ENCODE measurements around the gene SMARCA4. TPM values are rescaled to one million over a fixed set of nuclear protein-coding genes. Genes with fewer than 3 reads are reported as not detected.

The SMARCA4 gene
- total and polyA plus RNA-seq, 4 donors = 15.9 to 35.4 (median 22.5) TPM

GRCh38 chr19:10945264-10945663 lies 15.6 kb upstream of the SMARCA4 start:
- DNase-seq (ENCODE audit: low spot score) = no peak
- Histone ChIP-seq H3K4me3 (ENCODE audit: low read depth in 1 of 3, low read length in 3 of 3) (no peak overlapping the region), H3K9ac (ENCODE audit: low read depth in 1 of 2, low read length in 2 of 2) (no peak overlapping the region), H3K27ac (ENCODE audit: low read depth in 1 of 2, low read length in 2 of 2) (no peak overlapping the region), H3K4me1 (ENCODE audit: control insufficient read depth in 4 of 4, insufficient read depth in 4 of 4, low read length in 3 of 4) (peaks cover 0 to 12% (median 8%) of the 10 kb centered on the region in 4 donors), H3K9me3 (ENCODE audit: control insufficient read depth in 4 of 4, low read length in 3 of 4) (no peaks in the 10 kb centered on the region), H3K27me3 (ENCODE audit: control insufficient read depth in 4 of 4, insufficient read depth in 4 of 4, low read length in 3 of 4) (no peaks in the 10 kb centered on the region), H3K36me3 (ENCODE audit: control insufficient read depth in 4 of 4, insufficient read depth in 3 of 4, low read depth in 1 of 4, low read length in 3 of 4) (no peaks in the 10 kb centered on the region)
- TF ChIP-seq REST (IDR thresholded peaks at IDR 0.05) (no peak), HNF4A (conservative IDR thresholded peaks at IDR 0.05) (no peak), GABPA (IDR thresholded peaks at IDR 0.05 in 1 of 2, conservative IDR thresholded peaks at IDR 0.05 in 1 of 2) (no peak)
- TF ChIP-seq, protein P1, sequence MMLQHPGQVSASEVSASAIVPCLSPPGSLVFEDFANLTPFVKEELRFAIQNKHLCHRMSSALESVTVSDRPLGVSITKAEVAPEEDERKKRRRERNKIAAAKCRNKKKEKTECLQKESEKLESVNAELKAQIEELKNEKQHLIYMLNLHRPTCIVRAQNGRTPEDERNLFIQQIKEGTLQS (IDR thresholded peaks at IDR 0.05) = no peak
- WGBS = 97% methylated on average over 4 of the region's 4 CpGs

GRCh38 chr19:10946958-10947657 lies 13.7 kb upstream of the SMARCA4 start:
- TF ChIP-seq TAF1 (conservative IDR thresholded peaks at IDR 0.05) = no peak
- TF ChIP-seq HNF4G (IDR thresholded peaks at IDR 0.05) = no peak
- TF ChIP-seq NR2F2 (IDR thresholded peaks at IDR 0.05) = no peak
- peak in 1 of 2 donors; percentile 3 for TF ChIP-seq HNF4A (conservative IDR thresholded peaks at IDR 0.05)
- TF ChIP-seq RAD21 (IDR thresholded peaks at IDR 0.05) = no peak
- no peak for TF ChIP-seq REST (IDR thresholded peaks at IDR 0.05)
- TF ChIP-seq, protein P2, sequence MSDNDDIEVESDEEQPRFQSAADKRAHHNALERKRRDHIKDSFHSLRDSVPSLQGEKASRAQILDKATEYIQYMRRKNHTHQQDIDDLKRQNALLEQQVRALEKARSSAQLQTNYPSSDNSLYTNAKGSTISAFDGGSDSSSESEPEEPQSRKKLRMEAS (IDR thresholded peaks at IDR 0.05) = no peak
- TF ChIP-seq GABPA (IDR thresholded peaks at IDR 0.05 in 1 of 2, conservative IDR thresholded peaks at IDR 0.05 in 1 of 2) = no peak
- no peak for TF ChIP-seq SP1 (IDR thresholded peaks at IDR 0.05)
- no peaks in the 10 kb centered on the region for H3K36me3 ChIP-seq (ENCODE audit: control insufficient read depth in 4 of 4, insufficient read depth in 3 of 4, low read depth in 1 of 4, low read length in 3 of 4)
- no peaks in the 10 kb centered on the region for H3K27me3 ChIP-seq (ENCODE audit: control insufficient read depth in 4 of 4, insufficient read depth in 4 of 4, low read length in 3 of 4)
- no peak for DNase-seq (ENCODE audit: low spot score)
- H3K4me3 ChIP-seq (ENCODE audit: low read depth in 1 of 3, low read length in 3 of 3) = no peak overlapping the region
- peaks cover 0 to 8% (median 5%) of the 10 kb centered on the region in 4 donors for H3K4me1 ChIP-seq (ENCODE audit: control insufficient read depth in 4 of 4, insufficient read depth in 4 of 4, low read length in 3 of 4)
- 49% methylated on average over 6 of the region's 6 CpGs for WGBS
- no peaks in the 10 kb centered on the region for H3K9me3 ChIP-seq (ENCODE audit: control insufficient read depth in 4 of 4, low read length in 3 of 4)
- no peak overlapping the region for H3K27ac ChIP-seq (ENCODE audit: low read depth in 1 of 2, low read length in 2 of 2)
- no peak overlapping the region for H3K9ac ChIP-seq (ENCODE audit: low read depth in 1 of 2, low read length in 2 of 2)

All from liver (tissue), 9 donors.